Measurements from ENCODE around the gene BSPRY. TPM values are rescaled to one million over a fixed set of nuclear protein-coding genes. Genes with fewer than 3 reads are reported as not detected.
"Not testable (repeated sequence)": the region's sequence is repeated elsewhere in the genome, so short reads cannot be mapped to it uniquely, and the experiment has no call there.

The BSPRY gene
- polyA plus RNA-seq, 3 donors from 2014 or later: 1.9 to 6.1 (median 3.7) TPM

- Mint-ChIP-seq H3K27ac (peak overlapping the region in 1 of 6 donors; percentile 81), H3K36me3 (peaks cover 0 to 11% (median 0%) of the 10 kb centered on the region in 3 donors), H3K4me3 (no peak overlapping the region), H3K27me3 (ENCODE audit: low read depth in 3 of 3) (no peaks in the 10 kb centered on the region), H3K4me1 (no peaks in the 10 kb centered on the region), H3K9me3 (no peaks in the 10 kb centered on the region)
- DNase-seq: no peak
These were observed 19.1 kb downstream of the BSPRY start for GRCh38 chr9:113368348-113368981.

GRCh38 chr9:113368982-113369854 lies 19.9 kb downstream of the BSPRY start:
- H3K9me3 Mint-ChIP-seq: no peaks in the 10 kb centered on the region
- DNase-seq: no peak
- no peak overlapping the region for H3K4me3 Mint-ChIP-seq
- H3K27ac Mint-ChIP-seq: no peak overlapping the region
- H3K27me3 Mint-ChIP-seq (ENCODE audit: low read depth in 3 of 3): no peaks in the 10 kb centered on the region
- H3K4me1 Mint-ChIP-seq: no peaks in the 10 kb centered on the region
- H3K36me3 Mint-ChIP-seq: peaks cover 0 to 9% (median under 1%) of the 10 kb centered on the region in 3 donors

- Mint-ChIP-seq H3K27ac (no peak overlapping the region), H3K9me3 (no peaks in the 10 kb centered on the region), H3K36me3 (peaks cover 0 to 6% (median 5%) of the 10 kb centered on the region in 3 donors), H3K27me3 (ENCODE audit: low read depth in 3 of 3) (no peaks in the 10 kb centered on the region), H3K4me1 (peaks cover 3 to 6% of the 10 kb centered on the region in 2 donors), H3K4me3 (no peak overlapping the region)
- no peak for DNase-seq
These were observed 20.5 kb downstream of the BSPRY start for GRCh38 chr9:113369855-113370140.

GRCh38 chr9:113370806-113371325 lies 21.5 kb downstream of the BSPRY start:
- Mint-ChIP-seq H3K36me3 (peaks cover 0 to 6% (median 5%) of the 10 kb centered on the region in 3 donors), H3K4me3 (no peak overlapping the region), H3K27me3 (ENCODE audit: low read depth in 3 of 3) (peaks cover 0 to 4% (median 0%) of the 10 kb centered on the region in 3 donors), H3K4me1 (peaks cover 13 to 16% of the 10 kb centered on the region in 2 donors), H3K27ac (no peak overlapping the region), H3K9me3 (no peaks in the 10 kb centered on the region)
- DNase-seq: no peak

- H3K27ac Mint-ChIP-seq: peak overlapping the region in 1 of 6 donors; percentile 31
- H3K36me3 Mint-ChIP-seq: peaks cover 0 to 6% (median 5%) of the 10 kb centered on the region in 3 donors
- no peaks in the 10 kb centered on the region for H3K9me3 Mint-ChIP-seq
- H3K27me3 Mint-ChIP-seq (ENCODE audit: low read depth in 3 of 3): peaks cover 0 to 4% (median 0%) of the 10 kb centered on the region in 3 donors
- H3K4me1 Mint-ChIP-seq: peaks cover 15 to 17% of the 10 kb centered on the region in 2 donors
- no peak overlapping the region for H3K4me3 Mint-ChIP-seq
- DNase-seq: no peak
These were observed 22.7 kb downstream of the BSPRY start for GRCh38 chr9:113372059-113372458.

- Mint-ChIP-seq H3K4me3 (no peak overlapping the region), H3K27ac (peak overlapping the region in 1 of 6 donors; percentile 69), H3K4me1 (peaks cover 15 to 17% of the 10 kb centered on the region in 2 donors), H3K9me3 (no peaks in the 10 kb centered on the region), H3K36me3 (peaks cover 0 to 6% (median 5%) of the 10 kb centered on the region in 3 donors), H3K27me3 (ENCODE audit: low read depth in 3 of 3) (peaks cover 0 to 4% (median 2%) of the 10 kb centered on the region in 3 donors)
- no peak for DNase-seq
These were observed 23.9 kb downstream of the BSPRY start for GRCh38 chr9:113373256-113373655.

- Mint-ChIP-seq H3K27ac (no peak overlapping the region), H3K36me3 (peaks cover 0 to 5% (median 3%) of the 10 kb centered on the region in 3 donors), H3K27me3 (ENCODE audit: low read depth in 3 of 3) (peaks cover 0 to 4% (median 2%) of the 10 kb centered on the region in 3 donors), H3K9me3 (no peaks in the 10 kb centered on the region), H3K4me3 (no peak overlapping the region), H3K4me1 (peaks cover 15 to 17% of the 10 kb centered on the region in 2 donors)
- no peak for DNase-seq
These were observed 24.5 kb downstream of the BSPRY start for GRCh38 chr9:113373676-113374392.

- H3K4me3 Mint-ChIP-seq: peak overlapping the region; percentile 81 to 88 (median 83)
- DNase-seq: no peak
- H3K9me3 Mint-ChIP-seq: no peaks in the 10 kb centered on the region
- H3K4me1 Mint-ChIP-seq: peaks cover 15 to 17% of the 10 kb centered on the region in 2 donors
- peaks cover 0 to 5% (median 0%) of the 10 kb centered on the region in 3 donors for H3K36me3 Mint-ChIP-seq
- peak overlapping the region; percentile 32 to 81 (median 70) for H3K27ac Mint-ChIP-seq
- H3K27me3 Mint-ChIP-seq (ENCODE audit: low read depth in 3 of 3): peaks cover 0 to 4% (median 2%) of the 10 kb centered on the region in 3 donors
These were observed 26.0 kb downstream of the BSPRY start for GRCh38 chr9:113375057-113376023.

GRCh38 chr9:113376634-113377567 lies 27.6 kb downstream of the BSPRY start, which contains the start of gene HDHD3:
HDHD3 (minus strand) TSS chr9:113376986; CDS start chr9:113374354, 2,632 bp downstream.
- peaks cover 0 to 5% (median 0%) of the 10 kb centered on the region in 3 donors for H3K36me3 Mint-ChIP-seq
- peak; percentile 69 to 80 (median 76) for DNase-seq
- peaks cover 0 to 4% (median 2%) of the 10 kb centered on the region in 3 donors for H3K27me3 Mint-ChIP-seq (ENCODE audit: low read depth in 3 of 3)
- H3K4me1 Mint-ChIP-seq: peaks cover 15 to 17% of the 10 kb centered on the region in 2 donors
- peak within 1 kb of the TSS; percentile 82 to 88 (median 84) for H3K4me3 Mint-ChIP-seq
- no peaks in the 10 kb centered on the region for H3K9me3 Mint-ChIP-seq
- peak within 1 kb of the TSS; percentile 51 to 81 (median 75) for H3K27ac Mint-ChIP-seq

GRCh38 chr9:113379094-113379828 lies 29.9 kb downstream of the BSPRY start:
- H3K27me3 Mint-ChIP-seq (ENCODE audit: low read depth in 3 of 3); H3K9me3 Mint-ChIP-seq; H3K4me3 Mint-ChIP-seq; H3K36me3 Mint-ChIP-seq; DNase-seq: not testable (repeated sequence)
- Mint-ChIP-seq H3K4me1 (peaks cover 15 to 16% of the 10 kb centered on the region in 2 donors), H3K27ac (peak overlapping the region in 4 of 6 donors; percentile 21 to 71 (median 46))

- DNase-seq; H3K36me3 Mint-ChIP-seq; H3K27me3 Mint-ChIP-seq (ENCODE audit: low read depth in 3 of 3); H3K4me3 Mint-ChIP-seq; H3K9me3 Mint-ChIP-seq: not testable (repeated sequence)
- Mint-ChIP-seq H3K4me1 (peaks cover 11 to 12% of the 10 kb centered on the region in 2 donors), H3K27ac (peak overlapping the region in 1 of 6 donors; percentile 34)
These were observed 30.5 kb downstream of the BSPRY start for GRCh38 chr9:113379829-113380210.

Measured in immature natural killer cell (primary cell).